ENCODE data around the gene SMARCA2.

Gene SMARCA2

DNA sequence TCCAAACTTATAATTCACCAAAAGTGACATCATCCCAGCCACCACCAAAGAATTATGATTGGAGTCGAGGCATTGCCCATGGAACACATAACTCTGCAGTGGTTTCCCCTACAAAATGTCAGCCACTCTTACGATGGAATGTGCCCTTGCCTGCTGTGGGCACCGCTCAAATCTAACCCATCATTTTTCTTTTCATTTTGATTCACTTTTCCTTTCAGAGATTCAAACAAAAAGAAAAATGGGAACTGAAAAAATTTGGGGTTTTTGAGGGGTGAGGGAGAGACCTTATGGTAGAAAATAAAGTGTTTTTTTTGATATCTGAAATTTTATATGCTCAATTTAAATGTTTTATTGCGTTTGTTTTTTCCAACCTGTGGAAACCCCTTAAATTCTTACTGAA, 28.1 kb downstream of the SMARCA2 start:
- no peak for DNase-seq (ENCODE audit: low spot score)

DNA sequence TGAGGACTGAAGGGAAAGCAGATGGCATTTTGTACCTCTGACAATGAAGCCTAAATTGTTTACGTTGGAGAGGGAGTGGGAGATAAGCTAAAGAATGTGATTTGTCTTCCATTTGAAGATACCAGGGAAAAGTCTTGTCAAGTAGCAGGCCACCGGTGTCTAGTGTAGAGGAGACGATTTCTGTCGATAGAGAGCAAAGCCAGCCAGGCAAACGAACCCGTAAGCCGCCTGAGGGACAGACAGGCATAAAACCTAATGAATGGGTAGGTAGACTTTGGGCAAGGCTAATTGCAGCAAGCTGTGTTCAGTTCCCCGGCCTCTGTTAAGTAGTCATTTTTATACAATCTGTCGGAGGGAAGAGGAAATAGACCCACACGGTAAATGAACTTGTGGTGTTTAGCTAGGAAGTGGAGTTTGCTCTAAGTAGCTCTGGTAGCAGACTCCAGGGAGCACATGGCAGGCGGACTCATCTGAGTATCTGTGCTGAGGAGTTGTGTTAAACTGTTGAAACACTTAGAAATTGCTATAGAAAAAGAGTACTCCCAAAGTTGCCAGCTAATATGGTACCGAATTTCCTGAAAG, 28.8 kb downstream of the SMARCA2 start:
- DNase-seq (ENCODE audit: low spot score): no peak

DNA sequence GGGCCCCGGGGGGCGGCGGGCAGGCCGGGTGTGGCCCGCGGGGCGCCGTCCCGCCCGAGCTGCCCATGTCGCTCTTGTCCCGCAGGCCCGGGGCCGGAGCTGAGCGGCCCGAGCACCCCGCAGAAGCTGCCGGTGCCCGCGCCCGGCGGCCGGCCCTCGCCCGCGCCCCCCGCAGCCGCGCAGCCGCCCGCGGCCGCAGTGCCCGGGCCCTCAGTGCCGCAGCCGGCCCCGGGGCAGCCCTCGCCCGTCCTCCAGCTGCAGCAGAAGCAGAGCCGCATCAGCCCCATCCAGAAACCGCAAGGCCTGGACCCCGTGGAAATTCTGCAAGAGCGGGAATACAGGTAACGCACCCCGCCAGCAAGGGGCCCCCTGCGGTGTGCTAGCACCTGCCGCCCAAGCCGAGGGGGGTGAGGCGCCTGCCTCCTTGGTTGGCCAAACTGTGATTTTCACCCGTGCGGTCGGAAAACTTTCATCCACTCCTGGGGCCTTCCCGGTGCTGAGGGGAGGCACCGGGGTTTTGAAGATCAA, 32.1 kb downstream of the SMARCA2 start:
- peak; percentile 37 for DNase-seq (ENCODE audit: low spot score)

DNA sequence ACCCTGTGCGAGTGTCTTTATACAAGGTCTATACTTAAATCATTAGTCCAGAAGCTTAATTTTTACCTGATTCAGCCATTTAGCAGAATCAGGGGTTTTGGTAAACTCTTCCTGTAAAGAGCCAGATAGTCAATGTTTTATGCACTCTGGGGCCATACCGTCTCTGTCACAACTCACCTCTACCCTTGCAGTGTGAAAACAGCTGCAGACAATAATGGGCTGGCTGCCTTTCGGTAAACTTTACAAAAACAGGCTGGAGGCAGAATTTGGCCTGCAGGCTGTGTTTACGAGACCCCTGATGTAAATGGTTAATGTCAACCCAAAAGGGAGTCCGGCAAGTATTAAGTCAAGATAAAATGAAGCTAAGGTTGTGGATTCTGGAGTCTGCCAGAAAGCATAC, 32.8 kb downstream of the SMARCA2 start:
- DNase-seq (ENCODE audit: low spot score): no peak

DNA sequence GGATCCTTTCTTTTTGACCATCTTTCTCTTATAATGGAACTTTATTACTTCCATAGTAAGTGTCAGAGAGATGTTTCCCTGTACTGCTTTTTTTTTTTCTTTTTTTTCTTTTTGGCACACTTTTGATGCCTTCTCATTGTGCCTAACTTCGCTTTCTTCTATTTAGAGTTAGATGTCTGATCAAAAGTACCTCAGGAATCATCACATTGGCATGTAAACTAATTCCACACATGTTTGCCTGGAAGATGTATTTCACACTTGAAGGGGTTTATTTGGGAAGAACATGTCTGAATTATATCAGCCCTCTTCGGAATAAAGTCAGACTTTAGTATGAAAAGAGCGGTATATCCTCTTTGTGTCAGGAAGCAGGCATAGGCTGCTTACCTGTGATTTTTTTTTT, 35.1 kb downstream of the SMARCA2 start:
- DNase-seq (ENCODE audit: low spot score): no peak

DNA sequence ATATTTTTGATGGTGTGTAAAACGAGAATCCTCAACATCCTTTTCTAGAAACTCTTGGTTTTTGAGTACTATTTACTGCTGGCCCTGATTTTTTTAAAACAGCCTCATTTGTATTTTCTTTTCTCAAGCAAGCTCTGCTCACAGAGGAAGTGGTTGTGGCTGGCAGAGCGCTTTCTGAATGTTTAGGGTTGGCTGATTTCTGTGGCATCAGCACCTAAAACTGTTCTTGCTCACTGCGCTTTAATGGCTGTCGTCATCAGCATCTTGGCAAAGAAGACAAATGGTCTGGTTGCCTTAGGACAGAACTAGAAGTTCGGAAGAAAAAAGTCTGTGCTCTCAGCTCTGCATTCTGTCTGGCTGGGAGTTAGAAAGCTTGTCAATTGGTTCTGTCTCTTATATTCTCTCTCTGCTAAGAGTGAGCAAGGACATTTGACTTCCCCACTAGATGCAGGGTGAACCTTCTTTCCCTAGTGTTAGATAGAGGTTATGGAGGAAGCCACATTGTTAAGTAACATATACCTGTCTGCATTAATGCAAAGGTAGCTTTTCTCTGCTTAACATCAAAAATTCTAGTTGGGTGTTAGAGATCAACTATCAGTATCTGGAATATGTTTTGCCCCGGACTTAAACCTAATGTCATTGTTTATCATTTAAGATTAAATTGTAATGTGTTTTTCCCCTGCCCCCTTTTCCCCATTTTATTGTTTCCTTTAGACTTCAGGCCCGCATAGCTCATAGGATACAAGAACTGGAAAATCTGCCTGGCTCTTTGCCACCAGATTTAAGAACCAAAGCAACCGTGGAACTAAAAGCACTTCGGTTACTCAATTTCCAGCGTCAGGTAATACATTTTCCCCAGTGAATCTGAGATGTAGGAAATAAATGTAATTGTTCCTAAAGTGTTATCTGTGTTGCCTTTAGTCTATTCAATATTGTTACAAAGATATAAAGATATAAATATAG, 39.0 kb downstream of the SMARCA2 start:
- no peak for DNase-seq (ENCODE audit: low spot score)

DNA sequence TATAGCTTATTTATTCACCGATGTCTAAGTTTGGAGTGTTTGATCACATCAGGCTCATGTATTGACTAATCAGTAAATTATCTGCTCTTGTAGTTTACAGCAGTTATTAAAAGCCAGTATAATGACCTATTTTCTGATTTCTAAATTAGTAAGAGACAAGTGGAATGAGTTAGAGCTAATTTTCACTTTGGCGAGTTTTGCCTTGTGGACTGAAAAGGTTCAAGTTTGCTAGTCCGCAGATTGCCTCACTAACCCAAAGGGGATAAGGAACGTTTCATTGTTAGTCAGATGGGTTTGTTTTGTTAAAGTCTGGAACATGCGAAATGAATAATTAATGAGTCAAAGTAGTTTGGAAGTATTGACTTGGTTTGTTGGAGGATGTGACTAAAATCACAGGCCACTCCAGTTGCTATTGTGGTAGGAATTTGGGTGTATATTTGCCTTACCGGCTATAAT, 40.1 kb downstream of the SMARCA2 start:
- no peak for DNase-seq (ENCODE audit: low spot score)

DNA sequence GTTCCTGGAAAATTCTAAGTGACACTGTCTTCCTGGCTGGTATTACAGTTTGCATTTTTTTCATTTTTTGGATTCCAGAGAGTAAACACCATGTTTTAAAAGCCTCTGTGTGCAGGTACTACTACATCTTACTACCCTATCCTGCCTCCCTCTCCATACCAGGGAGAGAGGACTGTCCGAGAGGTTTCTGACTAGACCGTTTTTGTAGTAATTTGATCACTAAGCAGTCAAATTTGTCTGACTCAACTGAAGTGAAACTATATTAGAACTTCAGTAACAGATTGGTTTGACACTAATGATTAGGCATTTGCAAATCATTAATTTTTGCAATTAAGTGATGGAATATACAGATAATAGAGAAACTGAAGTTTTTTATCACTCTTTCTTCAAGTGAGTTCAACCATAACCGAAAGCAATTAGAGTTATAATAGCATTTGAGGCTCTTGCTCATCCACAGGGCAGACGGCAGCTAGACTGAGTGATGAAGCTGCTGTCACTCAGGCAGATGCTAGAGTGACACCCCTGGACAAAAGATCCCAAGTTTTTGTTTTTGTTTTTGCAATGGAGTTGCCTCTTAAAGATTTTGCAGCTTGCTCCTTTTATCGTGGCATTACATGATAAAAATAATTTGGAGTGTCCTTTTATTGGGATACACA, 44.3 kb downstream of the SMARCA2 start:
- no peak for DNase-seq (ENCODE audit: low spot score)

DNA sequence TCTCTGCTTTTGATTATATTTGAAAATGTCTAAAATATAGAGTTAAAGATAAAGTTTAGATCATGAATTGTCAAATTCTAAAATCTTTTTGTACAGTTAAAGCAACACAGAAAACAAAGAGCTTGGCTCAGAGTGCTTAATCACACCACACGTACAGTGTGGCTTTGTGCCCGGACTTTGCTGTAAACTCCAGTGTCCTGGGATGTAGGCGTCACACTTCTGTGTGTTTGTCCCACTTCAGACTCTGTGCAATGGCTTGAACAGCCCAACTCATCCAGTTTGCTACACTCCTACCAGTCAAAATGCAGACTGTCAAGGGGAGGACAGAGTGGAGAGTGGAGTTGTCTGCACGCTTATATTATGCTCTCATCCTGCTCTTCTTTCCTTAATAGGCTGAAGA, 45.3 kb downstream of the SMARCA2 start:
- DNase-seq (ENCODE audit: low spot score): no peak

DNA sequence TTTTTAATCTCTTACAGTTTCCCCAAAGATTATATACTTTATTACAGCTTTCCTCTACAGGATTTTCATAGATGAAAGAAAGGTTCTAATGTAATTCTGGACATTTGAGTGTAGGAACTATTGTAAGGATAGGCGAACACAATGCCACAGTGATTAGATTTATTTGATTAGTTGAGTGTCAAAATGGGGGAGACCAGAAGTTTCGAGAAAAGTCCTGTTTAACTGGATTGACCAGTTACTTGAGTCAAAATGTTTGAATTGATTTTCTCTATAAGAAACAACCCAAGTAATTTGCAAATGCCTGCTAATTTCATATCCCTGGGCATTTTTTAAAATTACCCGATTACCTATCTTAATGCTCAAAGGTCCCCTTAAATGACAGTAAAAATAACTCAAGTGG, 50.6 kb downstream of the SMARCA2 start:
- DNase-seq (ENCODE audit: low spot score): no peak

DNA sequence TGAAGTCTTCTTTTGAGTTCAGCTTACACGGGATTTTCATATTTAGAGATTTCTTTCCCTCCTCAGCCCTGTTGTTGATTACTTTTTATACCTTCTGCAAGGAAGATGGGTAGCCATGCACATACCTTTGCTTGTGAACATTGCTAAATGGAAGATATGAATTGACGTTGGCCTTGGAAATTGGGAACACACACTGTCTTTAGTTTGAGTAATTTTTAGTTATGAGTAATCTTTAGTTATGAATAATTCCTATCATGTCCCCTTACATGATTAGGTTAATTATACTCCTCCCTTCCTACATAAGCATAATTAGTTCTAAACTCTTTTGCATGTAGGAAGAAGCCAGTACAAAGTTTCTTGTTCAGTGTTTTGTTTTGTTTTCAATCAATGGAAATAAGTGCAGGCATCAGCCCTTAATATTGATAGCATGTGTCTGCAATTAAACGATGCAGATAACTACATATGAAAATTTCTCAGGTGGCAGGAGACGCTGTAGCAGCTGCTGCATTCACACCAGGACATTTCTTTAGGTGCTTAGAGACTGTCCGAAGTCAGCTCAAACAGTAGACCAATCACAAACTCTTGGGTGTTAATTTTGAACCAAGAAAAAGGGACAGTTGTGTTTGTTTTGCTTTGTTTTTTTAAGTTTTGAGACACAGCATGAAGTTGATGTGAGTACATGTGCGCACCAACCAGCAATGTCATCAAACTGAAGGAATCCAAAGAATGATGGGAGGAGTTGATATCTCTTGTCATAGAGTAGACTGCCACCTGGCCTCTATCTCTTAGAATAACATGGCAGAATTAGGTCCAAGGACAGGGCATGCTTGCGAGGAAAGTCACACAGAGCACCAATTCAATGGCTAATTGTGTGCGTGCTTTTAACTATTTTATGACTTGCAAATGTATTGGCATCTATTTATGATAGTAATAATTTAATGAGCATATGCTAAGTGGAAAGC, 51.4 kb downstream of the SMARCA2 start:
- DNase-seq (ENCODE audit: low spot score): peak; percentile 38

DNA sequence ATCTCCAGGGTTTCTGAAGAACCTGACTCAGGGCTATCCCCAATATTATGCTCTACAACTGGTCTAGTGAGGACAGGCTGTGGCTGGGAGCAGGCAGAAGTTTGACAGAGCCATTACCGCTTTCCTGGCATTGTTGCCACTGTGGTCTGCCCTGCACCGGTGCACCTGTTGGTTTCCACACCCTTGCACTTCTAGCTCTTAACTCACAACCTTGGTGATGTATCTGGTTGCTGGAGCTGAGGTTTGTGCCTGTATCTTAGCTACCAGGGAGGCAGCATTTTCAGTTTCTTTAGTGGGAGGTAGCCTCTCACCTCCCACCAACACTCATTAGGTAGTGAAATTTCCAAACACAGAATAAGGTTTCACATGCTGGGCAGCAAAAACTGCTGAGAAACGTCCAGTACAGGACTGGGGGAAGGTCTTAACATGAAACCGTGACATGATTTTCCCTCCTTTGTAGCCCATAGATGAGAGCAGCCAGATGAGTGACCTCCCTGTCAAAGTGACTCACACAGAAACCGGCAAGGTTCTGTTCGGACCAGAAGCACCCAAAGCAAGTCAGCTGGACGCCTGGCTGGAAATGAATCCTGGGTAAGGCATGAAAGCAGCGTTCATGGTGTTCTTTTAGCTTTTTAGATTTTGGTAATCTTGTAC, 57.7 kb downstream of the SMARCA2 start:
- DNase-seq (ENCODE audit: low spot score): no peak

DNA sequence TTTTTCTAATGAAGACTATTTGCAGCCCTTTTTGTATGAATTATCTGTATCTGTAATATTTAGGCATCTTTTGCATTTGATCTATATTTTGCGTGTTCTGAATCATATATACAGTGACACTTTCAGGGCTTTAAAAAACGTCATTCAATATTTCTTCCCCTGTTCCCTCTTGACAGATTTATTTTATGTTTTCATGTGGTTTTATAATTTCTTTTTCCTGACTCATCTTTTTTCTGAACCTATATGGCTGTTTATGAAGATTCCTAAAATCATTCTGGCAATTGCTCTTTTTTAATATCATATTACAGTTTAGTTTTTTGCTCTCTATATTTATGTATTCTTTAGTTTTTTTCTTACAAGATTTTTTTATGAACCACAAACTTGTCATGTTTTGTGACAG, 67.6 kb downstream of the SMARCA2 start:
- DNase-seq (ENCODE audit: low spot score): no peak

DNA sequence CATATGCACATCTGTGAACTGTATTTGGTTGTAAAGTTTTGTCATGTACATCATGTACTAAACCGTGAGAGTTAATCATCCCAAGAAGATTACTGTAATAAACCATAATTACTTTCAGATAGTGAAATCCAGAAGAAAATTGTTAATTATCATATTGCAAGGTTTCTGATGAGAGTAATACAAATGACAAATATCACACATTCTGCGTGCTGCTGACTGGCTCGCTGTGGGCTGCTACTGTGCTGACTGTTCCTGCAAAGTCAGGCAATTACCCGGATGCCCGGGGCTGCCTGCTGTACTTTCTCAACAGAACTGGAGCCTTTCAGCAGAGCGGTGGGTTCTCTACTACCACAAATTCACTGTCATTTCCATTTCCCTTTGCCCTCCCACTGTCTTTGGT, 68.3 kb downstream of the SMARCA2 start:
- no peak for DNase-seq (ENCODE audit: low spot score)

DNA sequence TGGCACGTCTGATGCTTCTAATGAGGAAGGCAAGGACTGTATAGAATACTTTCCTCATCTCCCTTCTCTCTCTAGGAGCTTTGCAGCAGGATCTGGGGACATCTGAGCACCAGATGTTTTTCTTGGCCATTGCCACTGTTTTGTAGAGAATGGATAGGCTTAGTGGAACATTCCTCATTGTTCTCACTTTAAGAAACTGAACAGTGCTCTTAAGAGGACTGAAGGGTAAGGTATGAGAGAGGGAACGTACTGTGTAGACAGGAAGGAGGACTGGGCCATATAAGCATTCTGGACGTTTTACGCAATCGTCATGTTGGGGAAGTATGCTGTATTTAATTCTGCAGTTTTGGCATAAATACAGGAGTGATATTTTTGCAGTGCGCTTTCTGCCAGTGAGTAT, 70.6 kb downstream of the SMARCA2 start:
- DNase-seq (ENCODE audit: low spot score): no peak

DNA sequence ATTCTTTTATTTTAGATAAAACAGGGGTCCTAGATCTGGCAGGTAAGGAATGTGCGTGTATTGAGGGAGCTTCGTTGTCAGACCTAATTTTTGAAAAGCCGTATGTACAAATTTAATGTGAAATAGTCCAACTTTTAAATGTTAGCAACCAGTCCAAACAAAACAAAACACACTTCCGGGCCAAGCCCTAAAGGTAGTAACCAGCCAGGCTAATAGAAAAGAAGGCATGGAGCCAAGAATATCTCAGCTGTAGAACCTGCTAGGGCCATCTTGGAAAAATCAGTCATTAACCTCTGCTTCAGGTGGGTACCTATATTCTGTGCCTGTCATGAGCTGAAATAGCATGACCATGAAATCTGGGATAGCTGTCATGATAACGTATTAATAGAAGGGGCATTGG, 71.0 kb downstream of the SMARCA2 start:
- no peak for DNase-seq (ENCODE audit: low spot score)

DNA sequence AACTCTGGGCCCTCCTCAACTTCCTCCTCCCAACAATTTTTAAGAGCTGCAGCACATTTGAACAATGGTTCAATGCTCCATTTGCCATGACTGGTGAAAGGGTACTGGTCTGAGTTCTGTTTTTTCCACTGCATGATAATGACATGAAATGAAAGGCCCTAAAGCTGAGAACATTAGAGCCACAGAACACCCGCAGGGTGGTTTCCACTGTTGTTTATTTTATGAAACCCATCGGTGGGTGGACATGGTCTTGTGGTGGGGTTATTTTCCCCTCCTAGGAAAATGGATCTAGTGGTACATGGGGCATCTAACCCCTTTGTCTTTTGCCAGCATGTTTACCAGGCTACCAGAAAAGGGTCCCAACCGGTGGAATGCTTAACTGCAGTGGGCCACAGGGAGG, 71.8 kb downstream of the SMARCA2 start:
- no peak for DNase-seq (ENCODE audit: low spot score)

DNA sequence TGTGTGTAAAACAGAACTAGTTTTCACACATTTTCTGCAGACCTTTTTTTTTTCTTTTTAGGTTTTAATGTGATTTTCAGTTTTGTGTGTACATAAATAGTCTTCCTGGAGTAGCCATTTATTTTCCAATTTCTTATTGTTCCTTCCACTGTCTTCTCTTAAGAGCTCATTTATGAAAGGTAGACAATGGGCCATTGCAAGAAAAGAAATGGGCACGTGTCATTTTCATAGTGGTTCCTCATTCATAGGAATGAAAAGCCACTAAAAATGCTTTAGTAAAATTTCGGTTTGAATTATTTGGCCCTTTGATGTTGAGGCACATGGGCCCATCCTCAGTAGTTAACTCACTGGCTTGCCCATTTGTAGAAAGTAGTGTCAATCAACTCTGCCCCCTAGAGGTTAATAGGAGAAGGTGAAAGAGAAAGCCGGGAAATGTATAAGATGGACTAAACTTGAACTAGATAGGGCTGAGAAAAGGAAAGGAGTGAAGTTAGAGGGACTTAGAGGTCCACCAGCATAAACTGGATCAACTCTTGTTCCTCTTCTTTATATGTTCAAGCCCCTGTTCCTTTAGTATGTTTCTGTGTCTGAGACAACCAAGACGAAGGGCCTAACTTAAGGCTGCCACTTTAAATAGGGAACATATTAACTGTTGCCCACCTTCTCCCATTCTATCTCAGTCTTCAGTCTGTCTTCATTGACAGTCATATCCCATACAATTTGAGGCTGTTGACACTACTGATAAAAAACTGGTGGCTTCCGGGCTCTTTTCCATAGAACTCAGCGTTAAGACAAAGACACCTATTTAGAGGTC, 72.6 kb downstream of the SMARCA2 start:
- peak; percentile 60 for DNase-seq (ENCODE audit: low spot score)

DNA sequence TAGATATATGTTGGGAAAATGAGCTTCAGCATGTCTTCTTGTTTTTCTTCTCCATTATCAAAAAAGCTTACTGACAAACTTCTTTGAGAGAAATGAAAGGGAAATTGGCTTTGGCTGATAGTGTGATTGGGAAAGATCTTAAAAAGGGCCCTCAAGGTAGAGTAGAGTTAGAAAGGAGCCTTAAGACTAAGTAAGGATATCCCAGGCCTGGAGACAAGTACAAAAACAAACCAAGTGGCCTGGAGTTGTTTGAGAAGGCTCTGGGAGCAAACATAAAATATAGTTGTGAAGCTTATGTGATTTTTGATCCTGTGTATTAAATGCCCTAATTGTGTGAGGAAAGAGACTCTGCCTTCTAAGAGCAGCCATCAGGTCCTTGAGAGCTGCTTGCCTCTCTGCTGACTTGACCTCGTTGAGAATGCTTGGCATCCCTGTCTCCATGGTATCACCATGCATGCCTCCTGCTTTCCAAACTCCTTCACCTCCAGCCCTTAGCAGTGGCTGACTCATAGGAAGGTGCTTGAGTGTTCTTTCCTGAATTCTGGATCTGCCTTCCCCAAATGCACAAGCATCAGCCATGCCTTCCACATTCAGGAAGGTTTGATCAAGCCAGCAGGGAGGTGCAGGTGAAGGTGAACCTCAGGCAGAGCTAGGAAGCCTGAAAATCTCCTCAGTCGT, 78.9 kb downstream of the SMARCA2 start:
- no peak for DNase-seq (ENCODE audit: low spot score)
